CD14-positive monocyte (primary cell): Measurements from ENCODE around the gene OXGR1. TPM values are rescaled to one million over a fixed set of nuclear protein-coding genes. Genes with fewer than 3 reads are reported as not detected.

ENCODE experiments used
- DNase-seq, 3 donors: peaks; one replicate each; pipeline ENCODE4 v3.0.0-alpha.2; 2011 to 2022
- H2AFZ ChIP-seq: 2 replicates; pipeline ENCODE4 v1.6.0; 2012; ENCODE audit warnings: mild to moderate bottlenecking, low read depth, low read length, inconsistent platforms; ENCODE audit not compliant: insufficient read depth, poor library complexity, severe bottlenecking
- H3K27ac ChIP-seq, 2 donors: 1 replicate in 1 of 2; 2 replicates in 1 of 2; pipeline ENCODE4 v1.5.1; 2012 to 2013; ENCODE audit warnings: low read length in 2 of 2, control low read depth in 1 of 2, inconsistent platforms in 1 of 2, low read depth in 1 of 2, mild to moderate bottlenecking in 1 of 2
- H3K27me3 ChIP-seq, 2 donors: one replicate each; pipeline versions ENCODE4 v1.6.0 to v1.6.1; 2011 to 2013; ENCODE audit warnings: low read length in 2 of 2; ENCODE audit not compliant: control insufficient read depth in 2 of 2, insufficient read depth in 2 of 2
- H3K36me3 ChIP-seq, 2 donors: replicated peaks in 1 of 2; 1 replicate in 1 of 2; 2 replicates in 1 of 2; pipeline versions ENCODE4 v1.5.1 to v1.6.1; 2012 to 2013; ENCODE audit warnings: low read length in 2 of 2, control low read depth in 1 of 2, inconsistent platforms in 1 of 2, mild to moderate bottlenecking in 1 of 2; ENCODE audit not compliant: insufficient read depth in 2 of 2, control insufficient read depth in 1 of 2
- H3K4me1 ChIP-seq, 2 donors: 1 replicate in 1 of 2; 2 replicates in 1 of 2; pipeline versions ENCODE4 v1.5.1 to v1.6.1; 2012 to 2013; ENCODE audit warnings: low read length in 2 of 2, control low read depth in 1 of 2, inconsistent platforms in 1 of 2, mild to moderate bottlenecking in 1 of 2, moderate library complexity in 1 of 2; ENCODE audit not compliant: insufficient read depth in 2 of 2, control insufficient read depth in 1 of 2
- H3K4me2 ChIP-seq: replicated peaks from 2 replicates; pipeline ENCODE3; 2012; ENCODE audit warnings: low read length, moderate library complexity, mild to moderate bottlenecking; ENCODE audit not compliant: poor library complexity, severe bottlenecking; ENCODE audit errors: extremely low read depth
- H3K4me3 ChIP-seq, 3 experiments: fragments of 200-600 bp in 1 of 3; sonication (generic) in 1 of 3; replicated peaks in 1 of 3; 1 replicate in 2 of 3; 2 replicates in 1 of 3; pipeline ENCODE4 v1.5.1; 2011 to 2013; ENCODE audit warnings: low read length in 3 of 3, mild to moderate bottlenecking in 3 of 3, control low read depth in 2 of 3, low read depth in 2 of 3, inconsistent platforms in 1 of 3, moderate library complexity in 1 of 3
- H3K79me2 ChIP-seq: 2 replicates; pipeline ENCODE4 v1.6.0; 2012; ENCODE audit warnings: mild to moderate bottlenecking, control low read depth, inconsistent platforms, low read length, moderate library complexity; ENCODE audit not compliant: insufficient read depth
- H3K9ac ChIP-seq: 2 replicates; pipeline ENCODE4 v1.6.0; 2017; ENCODE audit warnings: low read length, mild to moderate bottlenecking; ENCODE audit not compliant: insufficient read depth, poor library complexity, severe bottlenecking
- H3K9me3 ChIP-seq, 2 donors: replicated peaks in 1 of 2; 1 replicate in 1 of 2; 2 replicates in 1 of 2; pipeline versions ENCODE4 v1.5.1 to v1.6.1; 2012 to 2013; ENCODE audit warnings: low read length in 2 of 2, control low read depth in 1 of 2; ENCODE audit not compliant: control insufficient read depth in 1 of 2, insufficient read depth in 1 of 2
- H4K20me1 ChIP-seq: 2 replicates; pipeline ENCODE4 v1.6.0; 2012; ENCODE audit warnings: mild to moderate bottlenecking, low read length, control low read depth, moderate library complexity; ENCODE audit not compliant: insufficient read depth
- H3K27ac Mint-ChIP-seq, 7 donors: one replicate each; pipeline ENCODE4 v1.8.0; 2020; ENCODE audit warnings: mild to moderate bottlenecking in 7 of 7, mixed read lengths in 7 of 7, moderate library complexity in 6 of 7, inconsistent platforms in 2 of 7
- H3K27me3 Mint-ChIP-seq, 3 donors: one replicate each; pipeline ENCODE4 v1.8.0; 2021 to 2022; ENCODE audit warnings: low read depth in 3 of 3, mild to moderate bottlenecking in 3 of 3, mixed read lengths in 3 of 3, moderate library complexity in 3 of 3, inconsistent platforms in 1 of 3
- H3K36me3 Mint-ChIP-seq, 2 donors: one replicate each; pipeline ENCODE4 v1.8.0; 2020; ENCODE audit warnings: mixed read lengths in 2 of 2, inconsistent platforms in 1 of 2, mild to moderate bottlenecking in 1 of 2
- H3K4me1 Mint-ChIP-seq: one replicate; pipeline ENCODE4 v1.8.0; 2020; ENCODE audit warnings: mild to moderate bottlenecking, mixed read lengths
- H3K4me3 Mint-ChIP-seq, 2 donors: one replicate each; pipeline ENCODE4 v1.8.0; 2020; ENCODE audit warnings: mild to moderate bottlenecking in 2 of 2, mixed read lengths in 2 of 2, moderate library complexity in 1 of 2
- H3K9me3 Mint-ChIP-seq, 7 donors: one replicate each; pipeline ENCODE4 v1.8.0; 2020 to 2022; ENCODE audit warnings: mixed read lengths in 7 of 7, mild to moderate bottlenecking in 6 of 7, moderate library complexity in 6 of 7, inconsistent platforms in 2 of 7
- WGBS: methylation state at CpG from one replicate; pipeline ENCODE4 v1.1.5; 2013; ENCODE audit warnings: missing lambda C conversion rate; ENCODE audit not compliant: insufficient coverage; 5-methylcytosine and 5-hydroxymethylcytosine counted together
- intact Hi-C, 2 donors: fragments of 100-400 bp; cut with micrococcal nuclease; formaldehyde crosslinking; loops; one replicate each; pipeline versions ENCODE4 v1.15.0 to v1.15.1; 2023
- polyA plus RNA-seq, 3 donors: library from polyadenylated mRNA; depleted of rRNA in 1 of 3; unstranded in 2 of 3; stranded (reverse) in 1 of 3; fragments of 300-500 nt in 2 of 3; fragments of >200 nt in 1 of 3; fragmentation: Illumina TruSeq in 2 of 3; gene quantifications; 1 replicate in 2 of 3; 2 replicates in 1 of 3; pipeline ENCODE4 v1.2.3, GENCODE V29; 2012 to 2021
- TF ChIP-seq, protein P1 (sequence below): fragments of 200-600 bp; IDR thresholded peaks from one replicate; pipeline ENCODE4 v1.8.0; 2022; ENCODE audit warnings: antibody characterized with exemption, mild to moderate bottlenecking

The OXGR1 gene
- polyA plus RNA-seq, 3 donors: 0.22 to 0.27 TPM; not detected in 1

DNA sequence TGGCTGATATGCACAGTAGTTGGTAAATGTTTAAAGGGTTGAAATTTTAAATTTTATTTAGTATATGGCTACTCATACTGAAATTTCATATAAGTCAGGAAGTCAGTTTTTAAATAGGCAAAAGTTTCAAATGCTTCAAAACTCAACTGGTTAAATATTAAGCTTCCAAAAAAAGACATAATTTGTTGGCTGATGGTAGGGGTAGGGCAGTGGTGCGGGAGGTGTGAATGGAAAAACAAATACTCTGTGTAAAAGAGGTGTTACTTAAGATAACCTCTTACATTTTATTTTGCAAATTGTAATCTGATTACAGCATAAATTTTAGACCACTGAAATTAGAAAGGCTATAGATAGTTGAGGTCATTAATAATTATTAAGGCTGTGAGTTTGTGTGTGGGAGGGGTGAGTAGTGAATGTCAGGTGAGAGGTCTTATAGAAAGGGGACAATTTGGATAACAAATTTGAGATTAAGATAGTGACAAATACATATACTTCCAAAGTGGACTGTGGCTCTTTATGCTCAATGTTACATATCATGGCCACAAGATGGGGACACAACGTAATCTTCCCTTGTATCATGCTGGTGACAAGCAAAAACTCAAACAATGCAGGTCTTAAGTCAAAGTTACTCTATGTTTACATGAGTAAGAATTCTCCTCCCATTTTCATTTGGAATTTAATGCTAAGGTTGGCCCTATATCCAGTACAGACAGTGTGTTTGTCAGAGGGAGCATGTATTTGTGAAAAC, 36.6 kb upstream of the OXGR1 start:
- Histone ChIP-seq H2AFZ (no peak overlapping the region), H3K9ac (no peak overlapping the region), H3K9me3 (no peaks in the 10 kb centered on the region), H3K4me3 (no peak overlapping the region), H3K27me3 (peaks cover under 1 to 5% of the 10 kb centered on the region in 2 donors), H3K4me2 (no peak overlapping the region), H3K27ac (no peak overlapping the region), H3K36me3 (no peaks in the 10 kb centered on the region), H3K4me1 (no peaks in the 10 kb centered on the region), H4K20me1 (no peaks in the 10 kb centered on the region), H3K79me2 (no peaks in the 10 kb centered on the region)
- Mint-ChIP-seq H3K36me3 (no peaks in the 10 kb centered on the region), H3K4me1 (peaks cover 2% of the 10 kb centered on the region), H3K9me3 (peaks cover 0 to 7% (median 3%) of the 10 kb centered on the region in 7 donors), H3K4me3 (no peak overlapping the region), H3K27me3 (peaks cover 2 to 17% (median 8%) of the 10 kb centered on the region in 3 donors), H3K27ac (no peak overlapping the region)
- TF ChIP-seq, protein P1, sequence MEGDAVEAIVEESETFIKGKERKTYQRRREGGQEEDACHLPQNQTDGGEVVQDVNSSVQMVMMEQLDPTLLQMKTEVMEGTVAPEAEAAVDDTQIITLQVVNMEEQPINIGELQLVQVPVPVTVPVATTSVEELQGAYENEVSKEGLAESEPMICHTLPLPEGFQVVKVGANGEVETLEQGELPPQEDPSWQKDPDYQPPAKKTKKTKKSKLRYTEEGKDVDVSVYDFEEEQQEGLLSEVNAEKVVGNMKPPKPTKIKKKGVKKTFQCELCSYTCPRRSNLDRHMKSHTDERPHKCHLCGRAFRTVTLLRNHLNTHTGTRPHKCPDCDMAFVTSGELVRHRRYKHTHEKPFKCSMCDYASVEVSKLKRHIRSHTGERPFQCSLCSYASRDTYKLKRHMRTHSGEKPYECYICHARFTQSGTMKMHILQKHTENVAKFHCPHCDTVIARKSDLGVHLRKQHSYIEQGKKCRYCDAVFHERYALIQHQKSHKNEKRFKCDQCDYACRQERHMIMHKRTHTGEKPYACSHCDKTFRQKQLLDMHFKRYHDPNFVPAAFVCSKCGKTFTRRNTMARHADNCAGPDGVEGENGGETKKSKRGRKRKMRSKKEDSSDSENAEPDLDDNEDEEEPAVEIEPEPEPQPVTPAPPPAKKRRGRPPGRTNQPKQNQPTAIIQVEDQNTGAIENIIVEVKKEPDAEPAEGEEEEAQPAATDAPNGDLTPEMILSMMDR: no peak
- intact Hi-C loops: no loop called here
- DNase-seq: no peak
- WGBS: no CpG with 5 or more reads among the region's 2 CpGs

GRCh38 chr13:97028441-97029299, 34.4 kb upstream of the OXGR1 start:
- peak; percentile 19 to 56 (median 51) for DNase-seq
- H3K4me1 ChIP-seq: no peaks in the 10 kb centered on the region
- peak overlapping the region in 1 of 7 donors; percentile 4 for H3K27ac Mint-ChIP-seq
- peak overlapping the region; percentile 21 for H3K4me2 ChIP-seq
- H3K9ac ChIP-seq: no peak overlapping the region
- no peaks in the 10 kb centered on the region for H3K79me2 ChIP-seq
- 0% methylated on average over 1 of the region's 12 CpGs for WGBS
- H3K27me3 Mint-ChIP-seq: peaks cover 4 to 17% (median 16%) of the 10 kb centered on the region in 3 donors
- no peaks in the 10 kb centered on the region for H3K36me3 Mint-ChIP-seq
- TF ChIP-seq, protein P1: peak; percentile 86
- H3K27me3 ChIP-seq: peaks cover 4 to 7% of the 10 kb centered on the region in 2 donors
- H3K9me3 Mint-ChIP-seq: peaks cover 0 to 3% (median 0%) of the 10 kb centered on the region in 7 donors
- H3K27ac ChIP-seq: no peak overlapping the region
- peaks cover 2% of the 10 kb centered on the region for H3K4me1 Mint-ChIP-seq
- no peaks in the 10 kb centered on the region for H3K9me3 ChIP-seq
- intact Hi-C loops: no loop called here
- H4K20me1 ChIP-seq: no peaks in the 10 kb centered on the region
- H3K4me3 Mint-ChIP-seq: no peak overlapping the region
- no peaks in the 10 kb centered on the region for H3K36me3 ChIP-seq
- H2AFZ ChIP-seq: no peak overlapping the region
- H3K4me3 ChIP-seq: no peak overlapping the region
